ENCODE measurements around the gene GRIA1. TPM values are rescaled to one million over a fixed set of nuclear protein-coding genes. Genes with fewer than 3 reads are reported as not detected.

The GRIA1 gene
- not detected for total RNA-seq

DNA sequence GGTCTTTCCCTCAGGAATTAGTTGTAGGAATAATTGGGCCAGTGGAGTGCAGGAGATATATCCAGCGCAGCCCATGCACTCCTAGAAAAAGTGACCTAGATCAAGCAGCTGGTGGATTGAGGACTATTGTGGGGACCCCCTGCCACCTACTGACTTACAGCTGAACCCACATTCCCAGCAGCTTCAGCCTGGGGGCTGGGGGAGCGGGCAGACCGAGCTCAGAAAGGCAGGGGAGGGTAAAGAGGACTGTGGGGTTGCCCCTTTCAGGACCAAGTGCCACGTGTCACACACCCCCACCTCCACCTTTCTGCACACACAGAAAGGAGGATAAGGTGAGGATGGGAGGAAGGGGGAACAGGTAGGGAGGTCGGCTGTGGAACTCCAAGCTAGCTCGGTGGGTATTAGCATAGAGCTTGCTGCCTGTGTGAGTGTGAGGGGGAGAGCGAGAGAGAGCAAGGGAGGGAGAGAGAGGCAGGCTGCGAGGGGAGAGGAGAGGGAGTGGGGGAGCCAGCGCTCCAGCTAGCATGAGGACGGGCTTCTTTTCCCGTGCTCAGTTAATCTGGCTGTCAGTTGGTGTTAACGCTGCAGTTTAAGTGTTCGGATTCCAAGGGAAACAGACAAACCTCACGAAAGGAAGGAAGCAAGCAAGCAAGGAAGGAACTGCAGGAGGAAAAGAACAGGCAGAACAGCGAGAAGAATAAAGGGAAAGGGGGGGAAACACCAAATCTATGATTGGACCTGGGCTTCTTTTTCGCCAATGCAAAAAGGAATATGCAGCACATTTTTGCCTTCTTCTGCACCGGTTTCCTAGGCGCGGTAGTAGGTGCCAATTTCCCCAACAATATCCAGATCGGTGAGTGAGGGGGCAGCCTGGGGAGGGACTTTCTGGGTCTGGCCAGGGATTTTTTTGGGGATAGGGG is at the start of gene GRIA1:
Gene GRIA1, plus strand, starts transcription at position 553 of the 920 bp plus-strand sequence.
- ATAC-seq, result no peak

DNA sequence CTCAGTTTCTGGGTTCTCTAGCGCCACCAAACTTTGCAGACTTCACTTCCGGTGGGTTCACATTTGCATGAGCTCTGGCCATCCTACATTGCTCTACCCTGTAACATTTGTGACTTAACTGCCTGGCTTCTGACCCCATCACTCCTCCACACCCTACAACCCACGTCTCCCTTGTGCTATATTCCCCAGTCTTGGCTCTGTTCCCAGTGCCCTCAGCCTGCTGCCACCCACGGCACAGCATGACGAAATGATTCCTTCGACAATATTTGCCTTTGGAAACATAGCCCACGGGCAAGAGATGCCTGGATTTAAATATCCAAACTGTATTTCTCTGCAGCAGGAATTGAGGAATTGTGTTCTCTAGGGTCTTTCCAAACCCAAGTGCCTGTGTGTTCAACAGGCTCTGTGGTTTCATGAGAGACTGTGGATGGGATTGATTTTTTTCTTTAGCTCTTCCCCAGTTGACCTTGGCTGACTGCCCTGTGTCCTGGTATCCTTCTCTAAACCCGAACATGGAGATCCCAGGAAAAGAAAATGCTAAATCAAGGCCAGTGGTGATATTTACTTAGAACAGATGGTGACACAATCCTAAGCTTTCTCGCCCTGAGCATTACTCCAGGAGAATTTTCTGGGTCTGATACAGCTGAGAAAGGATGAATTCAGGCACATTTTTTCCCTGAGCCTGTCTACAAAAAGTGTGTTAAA is 44.4 kb upstream of the GRIA1 start:
- no peak for ATAC-seq

DNA sequence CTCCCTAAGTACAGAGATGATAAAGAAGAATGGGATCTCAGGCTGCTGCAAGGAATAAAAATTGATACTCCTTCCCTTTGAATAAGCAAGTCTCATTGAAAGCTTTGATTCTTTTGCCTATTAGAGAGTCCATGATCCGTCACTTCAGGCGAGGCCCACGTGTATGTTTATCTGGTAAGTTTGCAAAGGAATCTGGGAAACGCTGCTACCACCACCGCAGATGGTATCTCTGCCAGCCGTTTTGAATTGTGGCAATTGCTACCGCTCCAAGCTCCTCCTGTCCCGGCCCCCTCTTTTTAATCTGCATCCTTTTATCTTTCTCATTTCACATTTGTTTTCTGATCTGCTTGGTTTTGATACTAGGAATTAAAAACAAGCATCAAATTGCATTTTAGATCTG is 42.9 kb upstream of the GRIA1 start:
- ATAC-seq, result no peak

DNA sequence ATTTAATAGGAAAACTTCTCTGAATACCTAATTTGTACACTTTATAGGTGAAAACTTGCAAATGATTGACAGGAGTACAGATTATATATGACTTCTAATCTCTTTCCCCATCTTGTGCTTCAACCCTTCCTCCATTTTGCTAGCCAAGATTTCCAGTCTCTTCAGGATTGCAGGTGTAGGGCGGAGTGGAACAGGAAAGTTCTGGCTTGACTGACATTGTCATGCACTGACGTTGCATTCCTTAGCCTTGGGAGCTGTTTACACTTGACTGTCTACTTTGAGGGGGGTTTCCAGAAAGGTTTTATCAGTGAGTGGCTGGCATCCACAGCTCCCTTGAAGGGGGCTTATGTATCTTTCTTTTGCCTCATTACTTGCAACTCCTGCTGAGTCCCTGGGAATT is 34.1 kb upstream of the GRIA1 start:
- no peak for ATAC-seq

DNA sequence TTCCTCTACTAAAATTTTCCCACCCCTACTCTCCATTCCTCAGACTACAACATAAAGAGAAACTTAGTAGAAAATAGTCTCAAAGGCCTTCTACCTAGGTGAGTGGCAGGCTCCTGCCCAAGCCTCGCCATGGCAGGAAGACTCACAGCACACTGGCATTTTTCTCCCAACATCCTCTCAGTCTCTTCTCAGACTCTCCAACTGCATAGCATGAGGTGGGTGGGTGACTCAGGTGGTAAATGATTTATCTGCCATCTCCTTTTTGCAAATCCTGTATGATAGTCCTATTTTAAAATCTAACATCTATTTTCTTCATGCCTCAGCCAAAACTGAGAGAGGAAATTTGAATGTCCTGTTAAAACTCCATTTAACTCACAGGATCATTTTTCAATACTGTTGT is 33.5 kb upstream of the GRIA1 start:
- ATAC-seq, result no peak

DNA sequence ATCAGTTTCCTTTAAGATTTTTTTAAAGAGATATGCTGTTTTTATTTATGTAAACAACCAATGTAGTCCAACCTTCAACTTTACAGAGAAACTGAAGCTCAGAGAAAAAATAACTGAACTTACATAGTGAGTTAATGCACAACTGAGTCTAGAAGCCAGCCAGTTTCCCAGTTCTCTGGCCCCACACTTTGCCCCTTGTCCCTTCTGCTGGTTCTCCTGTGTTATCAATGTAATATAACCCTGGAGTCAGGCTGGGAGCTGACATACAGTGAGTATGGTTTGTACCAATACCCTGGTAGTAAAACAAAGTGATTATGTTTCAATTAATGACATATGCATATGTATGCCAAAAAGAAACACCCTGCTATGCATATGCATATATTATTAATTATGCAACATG is 32.2 kb upstream of the GRIA1 start:
- ATAC-seq, result no peak

DNA sequence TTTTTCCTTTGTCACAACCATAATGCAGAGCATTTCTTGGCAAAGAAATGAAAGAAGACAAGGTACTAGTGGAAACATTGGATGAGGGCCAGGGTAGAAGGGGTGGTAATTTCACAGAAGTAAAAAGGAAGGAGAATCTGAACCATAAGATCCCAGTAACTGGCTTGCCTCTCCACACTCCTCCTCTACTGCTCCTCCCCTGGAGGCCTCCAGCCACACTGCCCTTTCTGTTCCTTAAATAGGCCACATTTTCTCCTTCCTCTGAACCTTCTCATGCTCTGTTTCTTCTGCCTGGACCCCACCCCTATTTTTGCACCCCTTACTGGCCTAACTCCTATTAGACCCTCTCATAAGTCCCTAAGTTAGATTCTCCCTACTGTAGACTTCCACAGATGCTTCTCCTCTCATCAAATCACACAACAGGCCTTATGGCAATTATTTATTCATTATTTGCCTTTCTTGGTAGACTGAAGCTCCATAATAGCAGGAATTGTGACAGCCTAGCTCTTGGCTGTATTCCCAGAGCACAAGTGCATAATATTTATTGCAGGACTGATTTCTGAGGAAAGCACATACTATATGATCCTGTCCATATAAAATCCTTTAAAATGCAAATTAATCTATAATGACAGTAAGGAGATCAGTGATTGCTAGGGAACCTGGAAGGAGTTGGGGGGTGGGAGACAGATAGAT is 31.3 kb upstream of the GRIA1 start:
- no peak for ATAC-seq

DNA sequence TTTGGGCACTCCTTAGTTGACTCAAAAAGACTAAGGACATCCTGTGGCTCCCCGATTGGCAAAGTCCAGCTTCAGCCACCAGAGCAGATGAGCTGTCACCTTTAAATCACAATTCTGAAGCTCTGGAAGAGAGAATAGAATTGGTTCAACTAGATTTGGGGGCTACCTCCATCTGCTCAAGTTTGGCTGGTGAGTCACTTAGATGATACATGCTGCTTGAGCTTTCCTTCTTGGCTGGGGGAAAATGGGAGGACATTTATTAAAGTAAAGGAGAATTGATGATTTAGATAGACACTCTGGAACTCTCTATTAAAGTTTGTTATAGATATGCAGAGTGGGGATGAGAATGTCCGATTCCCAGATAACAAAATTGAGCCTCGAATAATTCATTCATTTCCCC is 30.0 kb upstream of the GRIA1 start:
- no peak for ATAC-seq

DNA sequence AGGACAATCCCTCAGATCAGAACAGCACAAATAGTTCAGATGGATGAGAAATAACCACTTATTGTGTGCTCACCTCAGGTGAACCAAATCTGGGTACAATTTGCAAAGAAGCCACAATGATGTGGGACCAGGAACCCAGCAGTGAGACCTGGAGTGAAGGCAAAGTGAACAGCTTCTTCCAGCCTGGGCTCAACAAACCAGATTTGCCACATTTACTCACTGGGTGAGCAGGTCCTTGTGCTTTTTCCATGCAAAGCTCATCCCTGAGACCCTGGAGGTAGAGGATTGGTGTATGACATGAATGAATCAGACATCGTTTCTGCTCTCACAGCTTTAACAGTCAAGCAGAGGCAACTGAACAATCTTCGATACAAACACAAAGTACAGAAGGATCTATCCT is 29.1 kb upstream of the GRIA1 start:
- no peak for ATAC-seq

DNA sequence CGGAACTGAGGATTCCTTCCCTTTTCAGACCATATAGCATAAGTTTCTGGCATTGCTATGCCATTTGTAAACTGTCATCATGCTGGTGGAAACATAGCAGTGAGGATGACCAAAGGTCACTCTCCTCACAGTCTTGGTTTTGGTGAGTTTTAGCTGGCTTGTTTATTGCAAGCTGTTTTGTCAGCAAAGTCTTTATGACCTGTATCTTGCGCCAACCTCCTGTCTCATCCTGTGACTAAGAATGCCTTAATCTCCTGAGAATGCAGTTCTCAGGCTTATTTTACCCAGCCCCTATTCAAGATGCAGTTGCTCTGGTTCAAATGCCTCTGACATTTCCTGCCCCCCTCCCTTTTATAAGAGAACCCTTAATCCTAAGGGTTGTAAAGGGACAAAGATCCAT is 26.7 kb upstream of the GRIA1 start:
- peak; percentile 44 for ATAC-seq

DNA sequence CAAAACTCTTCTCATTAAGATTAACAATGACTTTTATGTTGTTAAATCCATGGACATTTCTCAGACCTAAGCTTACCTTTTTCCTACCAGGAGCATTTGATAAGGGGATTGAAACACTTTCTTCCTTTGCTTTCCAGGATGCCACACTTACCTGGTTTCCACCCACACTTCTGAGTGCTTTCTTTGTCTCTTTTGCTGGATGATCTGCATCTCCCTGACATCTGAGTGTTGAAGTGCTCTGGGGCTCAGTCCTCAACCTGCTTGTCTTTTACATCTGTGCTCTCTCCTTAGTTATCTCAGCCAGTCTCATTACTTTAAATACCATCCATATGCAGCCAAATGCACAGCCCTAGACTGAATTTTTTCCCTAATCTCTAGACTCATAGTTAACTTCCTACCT is 22.9 kb upstream of the GRIA1 start:
- ATAC-seq, result no peak

DNA sequence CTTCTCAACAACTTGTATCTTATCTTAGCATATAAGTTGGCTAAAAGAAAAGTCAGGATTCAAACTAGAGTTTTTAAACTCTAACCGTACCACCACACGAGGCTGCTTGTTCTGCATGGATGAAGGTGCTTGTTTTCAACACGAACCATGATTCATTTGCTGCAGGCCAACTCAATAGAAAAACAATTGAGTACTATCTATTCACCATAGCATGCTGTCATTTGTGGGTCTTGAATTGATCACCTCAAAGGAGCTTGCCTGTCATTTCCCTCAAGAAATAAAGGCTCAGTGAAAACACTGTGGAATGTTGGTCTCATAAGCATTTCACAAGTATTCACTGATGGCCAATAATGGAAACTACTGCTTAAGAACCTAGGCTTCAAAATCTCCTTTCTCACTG is 21.0 kb upstream of the GRIA1 start:
- ATAC-seq, result no peak

DNA sequence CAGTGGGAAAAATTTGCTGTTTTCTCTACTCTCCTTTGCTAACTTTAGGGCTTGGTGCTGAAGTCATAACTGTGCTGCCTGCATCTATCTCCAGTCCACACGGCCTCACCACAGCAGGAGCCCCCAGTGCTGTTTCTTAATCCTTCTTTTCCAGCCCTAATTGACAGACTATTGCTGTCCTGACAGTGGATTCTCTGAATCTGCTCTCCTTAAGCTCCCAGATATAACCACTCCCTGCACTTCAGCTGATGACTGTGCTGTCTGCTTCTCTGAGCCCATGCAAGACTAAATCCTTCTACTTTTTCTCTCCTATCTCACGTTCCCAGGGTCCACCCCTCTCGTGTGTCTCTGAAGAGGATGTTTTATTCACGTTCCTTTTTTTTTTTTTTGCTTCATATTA is 19.7 kb upstream of the GRIA1 start:
- ATAC-seq, result no peak

DNA sequence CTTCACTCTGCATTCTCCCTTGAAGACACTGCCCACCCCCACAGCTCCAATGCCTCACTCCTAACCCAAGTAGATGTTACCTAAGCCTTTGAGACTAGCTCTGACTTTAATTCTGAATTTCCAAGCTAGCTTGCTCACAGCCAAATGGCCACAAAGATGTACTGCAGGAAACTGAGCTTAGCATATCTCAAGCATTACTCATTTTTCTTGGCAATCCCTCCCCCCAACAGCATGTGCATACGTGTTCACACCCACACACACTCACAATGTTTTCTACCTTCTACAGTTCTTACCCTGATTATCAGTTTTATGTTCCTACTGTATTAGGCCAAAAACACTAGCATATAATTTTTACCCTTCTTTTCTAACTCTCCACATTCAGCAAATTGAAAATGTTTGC is 13.7 kb upstream of the GRIA1 start:
- ATAC-seq, result peak; percentile 88

DNA sequence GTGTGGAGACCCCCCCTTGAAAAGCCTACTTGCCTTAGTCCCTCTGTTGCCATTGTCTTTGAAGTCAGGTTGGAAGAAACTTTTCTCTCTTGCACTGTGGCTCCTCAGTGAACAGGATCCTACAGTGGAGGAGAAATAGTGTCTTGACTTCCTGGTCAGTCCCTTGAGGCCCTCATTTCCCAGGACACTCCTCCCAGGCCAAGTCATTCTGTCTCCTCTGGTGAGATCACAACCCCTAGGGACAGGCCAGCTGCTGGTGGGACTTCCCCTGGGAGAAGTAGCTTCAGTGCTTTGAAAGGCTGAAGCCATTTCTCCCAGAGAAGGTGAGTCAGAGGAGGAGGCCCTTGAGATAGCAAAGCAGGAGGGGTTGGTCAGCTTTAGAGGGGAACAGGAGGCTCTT is 10.1 kb upstream of the GRIA1 start:
- ATAC-seq, result peak; percentile 48

DNA sequence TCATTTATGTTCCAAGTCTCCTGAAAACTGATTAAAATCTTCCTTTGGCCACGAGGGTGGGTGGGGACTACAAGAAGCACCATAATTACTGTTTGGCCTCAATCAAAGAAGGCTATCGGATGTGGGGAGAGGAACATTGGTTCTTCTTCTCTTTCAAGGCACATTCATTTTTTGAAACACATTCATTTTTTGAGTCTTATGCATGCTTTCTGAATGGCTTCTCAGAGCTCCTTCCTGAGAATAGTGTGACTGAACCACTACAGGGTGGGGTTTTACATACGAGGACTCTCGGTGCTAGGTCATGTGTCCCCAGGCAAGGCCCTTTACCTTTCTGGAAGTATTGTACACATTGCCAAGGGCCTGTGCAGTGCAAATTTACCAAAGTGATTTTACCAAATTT is 7.0 kb upstream of the GRIA1 start:
- no peak for ATAC-seq

DNA sequence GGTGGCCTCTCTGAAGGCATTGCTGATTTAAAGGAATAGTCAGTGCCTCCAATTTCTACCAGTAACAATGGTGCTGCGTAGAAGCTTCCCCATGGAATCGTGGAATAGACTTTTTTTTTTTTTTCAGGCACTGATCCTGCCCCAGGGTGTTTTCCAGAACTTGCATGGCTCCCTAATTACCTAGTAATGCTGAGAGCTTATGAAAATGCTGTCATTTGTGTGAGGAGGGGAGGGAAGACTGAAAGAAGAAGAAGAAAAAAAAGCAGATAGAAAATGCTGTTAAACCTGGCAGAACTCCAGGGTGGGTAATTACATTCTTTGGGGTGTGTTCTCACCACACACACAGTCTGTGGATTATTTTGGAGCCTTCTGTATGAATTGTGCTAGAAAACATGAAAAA is 4.8 kb upstream of the GRIA1 start:
- ATAC-seq, result no peak

DNA sequence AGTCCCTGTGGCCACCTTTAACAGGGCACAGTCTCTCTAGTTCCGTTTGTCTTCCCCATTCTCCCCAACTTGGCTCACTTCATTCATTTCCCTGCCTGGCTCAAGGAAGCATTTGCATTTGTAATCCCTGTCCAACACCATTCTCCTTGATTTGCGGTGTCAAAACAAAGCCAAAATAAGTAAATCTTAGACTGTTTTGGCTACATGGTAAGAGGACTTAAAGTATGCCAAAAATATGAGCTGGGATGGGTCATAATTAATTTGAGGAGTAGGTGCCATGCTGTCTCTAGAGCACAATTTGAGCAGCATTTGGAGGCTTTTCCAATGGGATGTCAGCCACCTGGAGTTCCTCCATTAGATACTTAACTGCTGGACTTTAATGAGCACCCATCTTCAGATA is 3.7 kb upstream of the GRIA1 start:
- ATAC-seq, result no peak

DNA sequence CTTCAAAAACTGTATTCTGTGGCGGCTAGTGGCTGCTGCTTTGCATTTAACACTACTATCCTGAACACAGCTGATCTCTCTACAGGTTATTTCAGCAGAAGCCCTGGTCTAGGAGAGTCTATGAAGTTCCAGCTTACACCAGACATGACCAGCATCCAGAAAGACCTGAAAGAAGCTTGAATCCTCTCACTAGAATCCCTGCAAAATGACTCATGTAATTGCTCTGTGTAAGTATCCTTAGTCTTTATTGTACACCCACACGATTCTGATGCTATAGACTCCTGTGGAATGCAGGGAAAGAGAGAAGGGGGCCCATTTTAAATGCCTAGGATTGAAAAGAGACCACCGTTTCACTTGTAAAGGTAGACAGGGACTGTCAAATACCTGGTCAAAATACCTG is 859 bp upstream of the GRIA1 start:
- ATAC-seq, result no peak

DNA sequence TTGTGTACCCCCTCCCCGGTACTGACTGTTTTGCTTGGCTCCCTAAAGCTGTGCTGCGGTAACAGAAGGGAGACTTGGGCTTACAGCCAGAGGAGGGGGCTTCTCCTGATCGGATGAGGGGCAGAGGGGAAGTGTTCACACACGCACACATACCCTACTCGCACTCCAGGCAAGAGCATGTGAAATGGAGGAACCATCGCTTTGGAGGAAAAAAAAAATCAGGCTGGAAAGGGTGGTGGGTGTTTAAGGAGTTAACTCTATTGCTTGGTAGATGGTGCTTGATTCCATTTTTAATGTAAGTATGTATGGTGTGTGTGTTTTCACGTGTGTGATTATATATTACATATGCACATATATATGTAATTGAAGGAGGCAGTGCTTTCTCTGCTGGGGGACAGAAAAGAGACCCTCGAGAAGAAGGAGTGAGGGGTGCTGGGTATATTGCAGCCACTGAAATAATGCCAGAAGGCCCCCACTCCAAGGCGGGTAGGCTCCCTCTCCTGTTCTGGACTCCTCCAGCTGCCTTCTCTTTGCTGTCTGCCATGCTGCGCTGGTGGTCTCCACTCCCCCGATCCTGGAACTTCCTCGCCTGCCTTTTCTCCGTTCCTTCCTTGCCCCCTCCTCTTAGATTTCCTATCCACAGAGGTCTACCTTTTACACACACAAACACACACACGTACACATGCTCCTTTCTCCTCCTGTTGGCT is 721 bp downstream of the GRIA1 start:
- ATAC-seq, result no peak

DNA sequence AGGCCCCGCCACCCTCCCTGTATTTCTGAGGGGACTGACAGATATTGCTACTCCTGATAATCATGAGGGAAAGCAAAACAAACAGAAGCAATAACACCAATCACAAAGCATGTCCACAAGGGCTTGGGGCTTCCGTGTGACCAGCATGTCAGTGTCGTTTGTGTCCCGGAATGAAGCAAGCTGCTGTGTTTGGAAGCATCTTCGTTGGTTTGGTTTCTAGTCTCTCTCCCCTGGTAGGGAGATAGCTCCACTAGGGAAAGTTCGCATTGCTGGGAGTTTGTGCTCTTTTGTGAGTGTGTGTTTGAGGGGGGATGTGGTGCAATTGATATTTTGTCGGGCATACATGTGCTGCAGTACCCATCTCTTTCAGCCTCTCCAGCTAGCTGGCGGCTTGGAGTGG is 1.4 kb downstream of the GRIA1 start:
- ATAC-seq, result no peak

DNA sequence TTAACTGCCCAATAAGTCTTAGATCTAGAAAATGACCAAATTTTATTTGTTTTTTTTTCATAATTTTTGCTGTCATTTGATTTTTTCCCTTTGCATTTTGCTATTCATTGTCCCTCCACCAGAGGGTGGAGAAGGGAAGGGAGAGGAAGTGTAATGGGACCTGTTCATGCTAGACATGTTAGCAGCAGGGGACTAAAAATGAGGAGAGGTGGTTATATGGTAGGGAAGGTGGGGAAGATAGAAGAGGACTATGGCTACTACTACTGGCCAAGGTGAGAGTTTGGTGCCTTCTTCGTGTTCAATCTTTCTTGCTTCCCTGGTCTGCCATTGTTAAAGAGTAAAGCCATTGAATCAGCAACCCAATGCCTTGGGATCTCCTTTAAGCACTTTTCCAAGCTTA is 6.4 kb downstream of the GRIA1 start:
- no peak for ATAC-seq

DNA sequence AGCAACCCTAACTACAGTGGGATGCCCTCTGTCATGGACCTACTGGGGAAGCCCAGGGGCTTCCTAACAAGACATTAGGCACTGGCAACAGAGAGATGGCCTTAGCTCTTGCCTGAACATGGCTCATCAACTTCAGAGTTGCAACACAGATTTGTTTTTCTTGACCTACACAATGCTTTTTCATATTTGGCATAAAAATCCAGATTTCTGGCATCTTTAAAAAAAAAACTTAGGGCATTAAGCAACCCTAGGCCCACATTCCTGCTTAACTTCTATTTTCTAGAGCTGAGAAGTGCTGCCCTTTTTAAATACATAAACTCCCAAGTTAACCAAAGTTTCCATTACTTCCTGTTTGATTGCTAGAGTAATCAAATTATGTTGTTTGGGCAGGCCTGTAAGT is 8.0 kb downstream of the GRIA1 start:
- no peak for ATAC-seq

All from esophagus mucosa (tissue), 1 donor.